HEK293 (cell line): ENCODE data around the gene RINL.

Experiments
- HOXD13 ChIP-seq: sonication (generic); formaldehyde crosslinking; IDR thresholded peaks from 2 replicates; pipeline ENCODE4 v1.8.0; 2022; ENCODE audit warnings: missing genetic modification reagents, borderline replicate concordance
- KLF7 ChIP-seq: fragments of 450-650 bp; formaldehyde crosslinking; IDR thresholded peaks from 2 replicates; pipeline ENCODE4 v1.5.1; 2016; ENCODE audit warnings: missing biosample characterization, missing genetic modification characterization, borderline replicate concordance
- KLF9 ChIP-seq: fragments of 450-650 bp; formaldehyde crosslinking; IDR thresholded peaks from 2 replicates; pipeline ENCODE4 v1.5.1; 2016; ENCODE audit warnings: missing biosample characterization, missing genetic modification characterization, low read depth
- MZF1 ChIP-seq: fragments of 450-650 bp; formaldehyde crosslinking; IDR thresholded peaks from 2 replicates; pipeline ENCODE4 v1.5.1; 2017; ENCODE audit warnings: missing biosample characterization, missing genetic modification characterization, borderline replicate concordance
- SP3 ChIP-seq: fragments of 450-650 bp; formaldehyde crosslinking; IDR thresholded peaks from 2 replicates; pipeline ENCODE4 v1.5.1; 2016; ENCODE audit warnings: missing biosample characterization, missing genetic modification characterization
- YY1 ChIP-seq: fragments of 450-650 bp; formaldehyde crosslinking; IDR thresholded peaks from 2 replicates; pipeline ENCODE4 v1.5.1; 2018; ENCODE audit warnings: missing biosample characterization, missing genetic modification characterization
- ZBTB20 ChIP-seq: fragments of 450-650 bp; formaldehyde crosslinking; IDR thresholded peaks from 2 replicates; pipeline ENCODE4 v1.5.1; 2016; ENCODE audit warnings: missing biosample characterization, missing genetic modification characterization
- ZFP37 ChIP-seq: fragments of 450-650 bp; formaldehyde crosslinking; IDR thresholded peaks from 2 replicates; pipeline ENCODE4 v1.5.1; 2016; ENCODE audit warnings: missing biosample characterization, missing genetic modification characterization
- ZNF16 ChIP-seq: fragments of 450-650 bp; formaldehyde crosslinking; IDR thresholded peaks from 2 replicates; pipeline ENCODE4 v1.5.1; 2016; ENCODE audit warnings: low read depth, missing biosample characterization, missing genetic modification characterization
- ZNF169 ChIP-seq: fragments of 450-650 bp; formaldehyde crosslinking; IDR thresholded peaks from 2 replicates; pipeline ENCODE4 v1.5.1; 2016; ENCODE audit warnings: missing biosample characterization, missing genetic modification characterization
- ZNF302 ChIP-seq: fragments of 450-650 bp; formaldehyde crosslinking; IDR thresholded peaks from 2 replicates; pipeline ENCODE4 v1.5.1; 2016; ENCODE audit warnings: missing biosample characterization, missing genetic modification characterization, low read depth
- ZNF335 ChIP-seq: fragments of 450-650 bp; formaldehyde crosslinking; conservative IDR thresholded peaks from 2 replicates; pipeline ENCODE4 v1.5.1; 2016; ENCODE audit warnings: missing biosample characterization, missing genetic modification characterization
- ZNF510 ChIP-seq: fragments of 450-650 bp; formaldehyde crosslinking; IDR thresholded peaks from 2 replicates; pipeline ENCODE4 v1.5.1; 2018; ENCODE audit warnings: mild to moderate bottlenecking, missing genetic modification characterization, missing biosample characterization; ENCODE audit not compliant: insufficient replicate concordance
- ZNF514 ChIP-seq: fragments of 450-650 bp; formaldehyde crosslinking; IDR thresholded peaks from 2 replicates; pipeline ENCODE4 v1.5.1; 2016; ENCODE audit warnings: missing biosample characterization, missing genetic modification characterization
- ZNF626 ChIP-seq: fragments of 450-650 bp; sonication (Bioruptor Pico); formaldehyde crosslinking; IDR thresholded peaks from 2 replicates; pipeline ENCODE4 v1.5.1; 2018; ENCODE audit warnings: missing biosample characterization, missing genetic modification characterization, inconsistent platforms
- ZNF660 ChIP-seq: fragments of 450-650 bp; IDR thresholded peaks from 2 replicates; pipeline ENCODE4 v1.5.1; 2018; ENCODE audit warnings: missing biosample characterization, mild to moderate bottlenecking, missing genetic modification characterization
- ZNF792 ChIP-seq: fragments of 450-650 bp; formaldehyde crosslinking; IDR thresholded peaks from 2 replicates; pipeline ENCODE4 v1.5.1; 2016; ENCODE audit warnings: missing biosample characterization, missing genetic modification characterization
- TF ChIP-seq, protein P1 (sequence below): fragments of 450-650 bp; formaldehyde crosslinking; conservative IDR thresholded peaks from 2 replicates; pipeline ENCODE4 v1.5.1; 2016; ENCODE audit warnings: low read depth, missing biosample characterization, missing genetic modification characterization
- TF ChIP-seq, protein P2 (sequence below): fragments of 450-650 bp; formaldehyde crosslinking; IDR thresholded peaks from 2 replicates; pipeline ENCODE4 v1.5.1; 2016; ENCODE audit warnings: missing biosample characterization, missing genetic modification characterization, low read depth
- TF ChIP-seq, protein P3 (sequence below): fragments of 450-650 bp; formaldehyde crosslinking; IDR thresholded peaks from 2 replicates; pipeline ENCODE4 v1.5.1; 2016; ENCODE audit warnings: missing biosample characterization, missing genetic modification characterization
- TF ChIP-seq, protein P4 (sequence below): fragments of 450-650 bp; formaldehyde crosslinking; IDR thresholded peaks from 2 replicates; pipeline ENCODE4 v1.5.1; 2016; ENCODE audit warnings: missing biosample characterization, missing genetic modification characterization
- TF ChIP-seq, protein P5 (sequence below): fragments of 450-650 bp; formaldehyde crosslinking; IDR thresholded peaks from 2 replicates; pipeline ENCODE4 v1.5.1; 2016; ENCODE audit warnings: missing biosample characterization, missing genetic modification characterization
- TF ChIP-seq, protein P6 (sequence below): fragments of 450-650 bp; IDR thresholded peaks from 2 replicates; pipeline ENCODE4 v1.5.1; 2018; ENCODE audit warnings: missing biosample characterization, mild to moderate bottlenecking, missing genetic modification characterization

Gene RINL

DNA sequence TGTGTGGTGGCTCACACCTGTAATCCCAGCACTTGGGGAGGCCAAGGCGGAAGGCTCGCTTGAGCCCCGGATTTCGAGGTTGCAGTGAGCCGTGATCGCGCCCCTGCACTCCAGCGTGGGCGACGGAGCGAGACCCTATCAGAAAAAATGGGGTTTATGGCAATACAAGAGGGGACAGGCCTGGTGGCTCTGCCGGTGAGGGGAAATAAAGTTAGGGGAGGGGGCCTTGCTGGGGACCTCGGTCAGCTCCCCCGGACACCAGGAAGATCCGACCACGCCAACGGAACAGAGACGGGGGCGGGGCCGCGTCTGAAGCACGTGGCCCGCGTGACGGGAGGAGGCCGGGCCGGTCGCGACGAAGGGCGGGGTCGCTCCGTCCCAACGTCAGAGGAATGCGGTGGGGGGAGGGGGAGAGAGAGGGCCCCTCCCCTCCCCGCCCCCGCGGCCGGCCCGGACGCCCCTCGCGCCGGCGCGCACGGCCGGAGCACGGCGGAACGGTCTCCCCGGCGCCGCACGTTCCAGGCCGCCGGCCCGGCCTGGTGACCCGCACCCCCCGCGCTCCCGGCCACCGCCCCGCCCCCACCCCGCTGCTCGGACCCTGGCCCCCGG lies 26.3 kb downstream of the RINL start (continued):
- TF ChIP-seq ZNF660 (tag by site-specific recombination) (peak; percentile 72; the same call in 1 of the 2 replicates), ZNF510 (tag by site-specific recombination) (no peak), MZF1 (tag by site-specific recombination) (peak; percentile 14; the same call in 1 of the 2 replicates), ZNF335 (tag by site-specific recombination) (peak; percentile 97), KLF7 (tag by site-specific recombination) (peak; percentile 96), SP3 (tag by site-specific recombination) (peak; percentile 95), HOXD13 (CRISPR knock-in tag) (no peak), ZNF16 (tag by site-specific recombination) (no peak), ZNF792 (0 out of 2 replicates have a peak, but pooled peaks have one; percentile 66), ZBTB20 (peak; percentile 56), ZFP37 (no peak; the same call in 1 of the 2 replicates), ZNF169 (tag by site-specific recombination) (0 out of 2 replicates have a peak, but pooled peaks have one; percentile 9), ZNF514 (no peak), YY1 (tag by site-specific recombination) (0 out of 2 replicates have a peak, but pooled peaks have one; percentile 0), KLF9 (tag by site-specific recombination) (peak; percentile 100), ZNF302 (tag by site-specific recombination) (no peak), ZNF626 (tag by site-specific recombination) (no peak)
- TF ChIP-seq, protein P1, sequence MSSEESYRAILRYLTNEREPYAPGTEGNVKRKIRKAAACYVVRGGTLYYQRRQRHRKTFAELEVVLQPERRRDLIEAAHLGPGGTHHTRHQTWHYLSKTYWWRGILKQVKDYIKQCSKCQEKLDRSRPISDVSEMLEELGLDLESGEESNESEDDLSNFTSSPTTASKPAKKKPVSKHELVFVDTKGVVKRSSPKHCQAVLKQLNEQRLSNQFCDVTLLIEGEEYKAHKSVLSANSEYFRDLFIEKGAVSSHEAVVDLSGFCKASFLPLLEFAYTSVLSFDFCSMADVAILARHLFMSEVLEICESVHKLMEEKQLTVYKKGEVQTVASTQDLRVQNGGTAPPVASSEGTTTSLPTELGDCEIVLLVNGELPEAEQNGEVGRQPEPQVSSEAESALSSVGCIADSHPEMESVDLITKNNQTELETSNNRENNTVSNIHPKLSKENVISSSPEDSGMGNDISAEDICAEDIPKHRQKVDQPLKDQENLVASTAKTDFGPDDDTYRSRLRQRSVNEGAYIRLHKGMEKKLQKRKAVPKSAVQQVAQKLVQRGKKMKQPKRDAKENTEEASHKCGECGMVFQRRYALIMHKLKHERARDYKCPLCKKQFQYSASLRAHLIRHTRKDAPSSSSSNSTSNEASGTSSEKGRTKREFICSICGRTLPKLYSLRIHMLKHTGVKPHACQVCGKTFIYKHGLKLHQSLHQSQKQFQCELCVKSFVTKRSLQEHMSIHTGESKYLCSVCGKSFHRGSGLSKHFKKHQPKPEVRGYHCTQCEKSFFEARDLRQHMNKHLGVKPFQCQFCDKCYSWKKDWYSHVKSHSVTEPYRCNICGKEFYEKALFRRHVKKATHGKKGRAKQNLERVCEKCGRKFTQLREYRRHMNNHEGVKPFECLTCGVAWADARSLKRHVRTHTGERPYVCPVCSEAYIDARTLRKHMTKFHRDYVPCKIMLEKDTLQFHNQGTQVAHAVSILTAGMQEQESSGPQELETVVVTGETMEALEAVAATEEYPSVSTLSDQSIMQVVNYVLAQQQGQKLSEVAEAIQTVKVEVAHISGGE (tag by site-specific recombination), result peak; percentile 68
- TF ChIP-seq, protein P2, sequence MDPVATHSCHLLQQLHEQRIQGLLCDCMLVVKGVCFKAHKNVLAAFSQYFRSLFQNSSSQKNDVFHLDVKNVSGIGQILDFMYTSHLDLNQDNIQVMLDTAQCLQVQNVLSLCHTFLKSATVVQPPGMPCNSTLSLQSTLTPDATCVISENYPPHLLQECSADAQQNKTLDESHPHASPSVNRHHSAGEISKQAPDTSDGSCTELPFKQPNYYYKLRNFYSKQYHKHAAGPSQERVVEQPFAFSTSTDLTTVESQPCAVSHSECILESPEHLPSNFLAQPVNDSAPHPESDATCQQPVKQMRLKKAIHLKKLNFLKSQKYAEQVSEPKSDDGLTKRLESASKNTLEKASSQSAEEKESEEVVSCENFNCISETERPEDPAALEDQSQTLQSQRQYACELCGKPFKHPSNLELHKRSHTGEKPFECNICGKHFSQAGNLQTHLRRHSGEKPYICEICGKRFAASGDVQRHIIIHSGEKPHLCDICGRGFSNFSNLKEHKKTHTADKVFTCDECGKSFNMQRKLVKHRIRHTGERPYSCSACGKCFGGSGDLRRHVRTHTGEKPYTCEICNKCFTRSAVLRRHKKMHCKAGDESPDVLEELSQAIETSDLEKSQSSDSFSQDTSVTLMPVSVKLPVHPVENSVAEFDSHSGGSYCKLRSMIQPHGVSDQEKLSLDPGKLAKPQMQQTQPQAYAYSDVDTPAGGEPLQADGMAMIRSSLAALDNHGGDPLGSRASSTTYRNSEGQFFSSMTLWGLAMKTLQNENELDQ, result no peak
- TF ChIP-seq, protein P3, sequence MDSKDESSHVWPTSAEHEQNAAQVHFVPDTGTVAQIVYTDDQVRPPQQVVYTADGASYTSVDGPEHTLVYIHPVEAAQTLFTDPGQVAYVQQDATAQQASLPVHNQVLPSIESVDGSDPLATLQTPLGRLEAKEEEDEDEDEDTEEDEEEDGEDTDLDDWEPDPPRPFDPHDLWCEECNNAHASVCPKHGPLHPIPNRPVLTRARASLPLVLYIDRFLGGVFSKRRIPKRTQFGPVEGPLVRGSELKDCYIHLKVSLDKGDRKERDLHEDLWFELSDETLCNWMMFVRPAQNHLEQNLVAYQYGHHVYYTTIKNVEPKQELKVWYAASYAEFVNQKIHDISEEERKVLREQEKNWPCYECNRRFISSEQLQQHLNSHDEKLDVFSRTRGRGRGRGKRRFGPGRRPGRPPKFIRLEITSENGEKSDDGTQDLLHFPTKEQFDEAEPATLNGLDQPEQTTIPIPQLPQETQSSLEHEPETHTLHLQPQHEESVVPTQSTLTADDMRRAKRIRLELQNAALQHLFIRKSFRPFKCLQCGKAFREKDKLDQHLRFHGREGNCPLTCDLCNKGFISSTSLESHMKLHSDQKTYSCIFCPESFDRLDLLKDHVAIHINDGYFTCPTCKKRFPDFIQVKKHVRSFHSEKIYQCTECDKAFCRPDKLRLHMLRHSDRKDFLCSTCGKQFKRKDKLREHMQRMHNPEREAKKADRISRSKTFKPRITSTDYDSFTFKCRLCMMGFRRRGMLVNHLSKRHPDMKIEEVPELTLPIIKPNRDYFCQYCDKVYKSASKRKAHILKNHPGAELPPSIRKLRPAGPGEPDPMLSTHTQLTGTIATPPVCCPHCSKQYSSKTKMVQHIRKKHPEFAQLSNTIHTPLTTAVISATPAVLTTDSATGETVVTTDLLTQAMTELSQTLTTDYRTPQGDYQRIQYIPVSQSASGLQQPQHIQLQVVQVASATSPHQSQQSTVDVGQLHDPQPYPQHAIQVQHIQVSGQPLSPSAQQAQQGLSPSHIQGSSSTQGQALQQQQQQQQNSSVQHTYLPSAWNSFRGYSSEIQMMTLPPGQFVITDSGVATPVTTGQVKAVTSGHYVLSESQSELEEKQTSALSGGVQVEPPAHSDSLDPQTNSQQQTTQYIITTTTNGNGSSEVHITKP, result peak; percentile 82
- TF ChIP-seq, protein P4, sequence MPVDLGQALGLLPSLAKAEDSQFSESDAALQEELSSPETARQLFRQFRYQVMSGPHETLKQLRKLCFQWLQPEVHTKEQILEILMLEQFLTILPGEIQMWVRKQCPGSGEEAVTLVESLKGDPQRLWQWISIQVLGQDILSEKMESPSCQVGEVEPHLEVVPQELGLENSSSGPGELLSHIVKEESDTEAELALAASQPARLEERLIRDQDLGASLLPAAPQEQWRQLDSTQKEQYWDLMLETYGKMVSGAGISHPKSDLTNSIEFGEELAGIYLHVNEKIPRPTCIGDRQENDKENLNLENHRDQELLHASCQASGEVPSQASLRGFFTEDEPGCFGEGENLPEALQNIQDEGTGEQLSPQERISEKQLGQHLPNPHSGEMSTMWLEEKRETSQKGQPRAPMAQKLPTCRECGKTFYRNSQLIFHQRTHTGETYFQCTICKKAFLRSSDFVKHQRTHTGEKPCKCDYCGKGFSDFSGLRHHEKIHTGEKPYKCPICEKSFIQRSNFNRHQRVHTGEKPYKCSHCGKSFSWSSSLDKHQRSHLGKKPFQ (tag by site-specific recombination), result peak; percentile 66; the same call in 1 of the 2 replicates
- TF ChIP-seq, protein P5, sequence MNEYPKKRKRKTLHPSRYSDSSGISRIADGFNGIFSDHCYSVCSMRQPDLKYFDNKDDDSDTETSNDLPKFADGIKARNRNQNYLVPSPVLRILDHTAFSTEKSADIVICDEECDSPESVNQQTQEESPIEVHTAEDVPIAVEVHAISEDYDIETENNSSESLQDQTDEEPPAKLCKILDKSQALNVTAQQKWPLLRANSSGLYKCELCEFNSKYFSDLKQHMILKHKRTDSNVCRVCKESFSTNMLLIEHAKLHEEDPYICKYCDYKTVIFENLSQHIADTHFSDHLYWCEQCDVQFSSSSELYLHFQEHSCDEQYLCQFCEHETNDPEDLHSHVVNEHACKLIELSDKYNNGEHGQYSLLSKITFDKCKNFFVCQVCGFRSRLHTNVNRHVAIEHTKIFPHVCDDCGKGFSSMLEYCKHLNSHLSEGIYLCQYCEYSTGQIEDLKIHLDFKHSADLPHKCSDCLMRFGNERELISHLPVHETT (tag by site-specific recombination), result peak; percentile 65; the same call in 1 of the 2 replicates
- TF ChIP-seq, protein P6, sequence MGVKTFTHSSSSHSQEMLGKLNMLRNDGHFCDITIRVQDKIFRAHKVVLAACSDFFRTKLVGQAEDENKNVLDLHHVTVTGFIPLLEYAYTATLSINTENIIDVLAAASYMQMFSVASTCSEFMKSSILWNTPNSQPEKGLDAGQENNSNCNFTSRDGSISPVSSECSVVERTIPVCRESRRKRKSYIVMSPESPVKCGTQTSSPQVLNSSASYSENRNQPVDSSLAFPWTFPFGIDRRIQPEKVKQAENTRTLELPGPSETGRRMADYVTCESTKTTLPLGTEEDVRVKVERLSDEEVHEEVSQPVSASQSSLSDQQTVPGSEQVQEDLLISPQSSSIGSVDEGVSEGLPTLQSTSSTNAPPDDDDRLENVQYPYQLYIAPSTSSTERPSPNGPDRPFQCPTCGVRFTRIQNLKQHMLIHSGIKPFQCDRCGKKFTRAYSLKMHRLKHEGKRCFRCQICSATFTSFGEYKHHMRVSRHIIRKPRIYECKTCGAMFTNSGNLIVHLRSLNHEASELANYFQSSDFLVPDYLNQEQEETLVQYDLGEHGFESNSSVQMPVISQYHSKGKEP (tag by site-specific recombination), result peak; percentile 51; the same call in 1 of the 2 replicates
